PC-9 (cell line): ENCODE measurements around the gene C1orf52. TPM values are rescaled to one million over a fixed set of nuclear protein-coding genes. Genes with fewer than 3 reads are reported as not detected.

Experiments used
- BruUV-seq: library from RNA; stranded (reverse); fragments of 400-500 nt; replicated peaks from 2 replicates; lab custom pipeline; 2021; lab: Mats Ljungman, UMichigan
- CTCF ChIA-PET: fragments of 300-600 bp; sonication (Branson Sonifier 250); formaldehyde crosslinking; loops from one replicate; lab custom pipeline; 2022; ENCODE audit warnings: antibody characterized with exemption; lab: Charles Lee
- POLR2A ChIA-PET: fragments of 300-600 bp; sonication (Branson Sonifier 250); formaldehyde crosslinking; loops from one replicate; lab custom pipeline; 2022; ENCODE audit warnings: antibody characterized with exemption; ENCODE audit not compliant: unreplicated experiment; lab: Charles Lee
- DNase-seq, 2 experiments: peaks; one replicate each; pipeline versions ENCODE4 v3.0.0 to v3.0.0-alpha.2; 2015 to 2022; ENCODE audit warnings: mixed read lengths in 1 of 2
- H2AFZ ChIP-seq: fragments of 200-600 bp; sonication (generic); 2 replicates; pipeline ENCODE4 v1.8.1; 2017; ENCODE audit warnings: antibody characterized with exemption
- H3F3A ChIP-seq: fragments of 200-600 bp; sonication (generic); 2 replicates; pipeline ENCODE4 v1.8.1; 2017; ENCODE audit warnings: antibody characterized with exemption, mild to moderate bottlenecking, low read depth; ENCODE audit not compliant: insufficient read depth
- H3K27ac ChIP-seq: fragments of 200-600 bp; sonication (generic); 2 replicates; pipeline ENCODE4 v1.6.1; 2016; ENCODE audit warnings: mixed run types
- H3K27me3 ChIP-seq: fragments of 200-600 bp; sonication (generic); 2 replicates; pipeline ENCODE4 v1.6.1; 2016; ENCODE audit warnings: low read depth, mixed run types; ENCODE audit not compliant: insufficient read depth
- H3K36me3 ChIP-seq: fragments of 200-600 bp; sonication (generic); 2 replicates; pipeline ENCODE4 v1.6.1; 2016; ENCODE audit warnings: low read depth, mixed run types
- H3K4me1 ChIP-seq: fragments of 200-600 bp; sonication (generic); replicated peaks from 2 replicates; pipeline ENCODE4 v1.6.1; 2016; ENCODE audit warnings: mixed run types; ENCODE audit not compliant: insufficient read depth
- H3K4me2 ChIP-seq: fragments of 200-600 bp; sonication (generic); 2 replicates; pipeline ENCODE4 v1.6.1; 2017; ENCODE audit warnings: mixed run types
- H3K4me3 ChIP-seq: fragments of 200-600 bp; sonication (generic); 2 replicates; pipeline ENCODE4 v1.6.1; 2016; ENCODE audit warnings: mixed run types
- H3K79me2 ChIP-seq: fragments of 200-600 bp; sonication (generic); 2 replicates; pipeline ENCODE4 v1.6.1; 2017; ENCODE audit warnings: low read depth, mixed run types
- H3K9me2 ChIP-seq: fragments of 200-600 bp; sonication (generic); 2 replicates; pipeline ENCODE4 v1.8.1; 2017; ENCODE audit warnings: mild to moderate bottlenecking; ENCODE audit not compliant: insufficient read depth
- H3K9me3 ChIP-seq: fragments of 200-600 bp; sonication (generic); 2 replicates; pipeline ENCODE4 v1.8.1; 2016; ENCODE audit warnings: low read depth; ENCODE audit not compliant: insufficient read depth
- H4K20me1 ChIP-seq: fragments of 200-600 bp; sonication (generic); 2 replicates; pipeline ENCODE4 v1.8.1; 2017; ENCODE audit not compliant: insufficient read depth
- EZH2 ChIP-seq: fragments of 200-600 bp; sonication (generic); IDR thresholded peaks from 2 replicates; pipeline ENCODE4 v1.8.0; 2017; ENCODE audit warnings: antibody characterized with exemption, low read depth
- intact Hi-C: fragments of 100-400 bp; cut with micrococcal nuclease; formaldehyde crosslinking; loops from one replicate; pipeline ENCODE4 v1.10.0; 2022; ENCODE audit not compliant: unreplicated experiment
- total RNA-seq: library from RNA; stranded (reverse); gene quantifications from 2 replicates; pipeline ENCODE4 v1.2.3, GENCODE V29; 2021
- TF ChIP-seq, protein P1 (sequence below): fragments of 200-600 bp; sonication (generic); conservative IDR thresholded peaks from 2 replicates; pipeline ENCODE4 v1.6.1; 2017; ENCODE audit warnings: mixed run types, antibody characterized with exemption, mild to moderate bottlenecking, moderate library complexity

C1orf52 gene
- total RNA-seq, 1 experiment from 2014 or later = 20.7 TPM

GRCh38 chr1:85219853-85220610, 39.4 kb downstream of the C1orf52 start:
- H3K4me1 ChIP-seq = peaks cover 28% of the 10 kb centered on the region
- POLR2A ChIA-PET = interaction anchor here (0.6 kb wide), 1 partner anchor 491 kb away, joined by 5 read pairs; no protein-coding TSS in a partner anchor
- no peaks in the 10 kb centered on the region for H4K20me1 ChIP-seq
- H3K4me3 ChIP-seq = no peak overlapping the region
- peaks cover 6% of the 10 kb centered on the region; the same call in 1 of the 2 replicates for H3K9me3 ChIP-seq
- H3K4me2 ChIP-seq = no peak overlapping the region
- H2AFZ ChIP-seq = no peak overlapping the region
- intact Hi-C loops = no loop called here
- no TSS peak for BruUV-seq
- H3K79me2 ChIP-seq = no peaks in the 10 kb centered on the region
- H3F3A ChIP-seq = peaks cover 20% of the 10 kb centered on the region
- H3K36me3 ChIP-seq = no peaks in the 10 kb centered on the region
- no peaks in the 10 kb centered on the region for H3K27me3 ChIP-seq
- CTCF ChIA-PET = no interaction called here
- TF ChIP-seq EZH2 = no peak
- TF ChIP-seq, protein P1, sequence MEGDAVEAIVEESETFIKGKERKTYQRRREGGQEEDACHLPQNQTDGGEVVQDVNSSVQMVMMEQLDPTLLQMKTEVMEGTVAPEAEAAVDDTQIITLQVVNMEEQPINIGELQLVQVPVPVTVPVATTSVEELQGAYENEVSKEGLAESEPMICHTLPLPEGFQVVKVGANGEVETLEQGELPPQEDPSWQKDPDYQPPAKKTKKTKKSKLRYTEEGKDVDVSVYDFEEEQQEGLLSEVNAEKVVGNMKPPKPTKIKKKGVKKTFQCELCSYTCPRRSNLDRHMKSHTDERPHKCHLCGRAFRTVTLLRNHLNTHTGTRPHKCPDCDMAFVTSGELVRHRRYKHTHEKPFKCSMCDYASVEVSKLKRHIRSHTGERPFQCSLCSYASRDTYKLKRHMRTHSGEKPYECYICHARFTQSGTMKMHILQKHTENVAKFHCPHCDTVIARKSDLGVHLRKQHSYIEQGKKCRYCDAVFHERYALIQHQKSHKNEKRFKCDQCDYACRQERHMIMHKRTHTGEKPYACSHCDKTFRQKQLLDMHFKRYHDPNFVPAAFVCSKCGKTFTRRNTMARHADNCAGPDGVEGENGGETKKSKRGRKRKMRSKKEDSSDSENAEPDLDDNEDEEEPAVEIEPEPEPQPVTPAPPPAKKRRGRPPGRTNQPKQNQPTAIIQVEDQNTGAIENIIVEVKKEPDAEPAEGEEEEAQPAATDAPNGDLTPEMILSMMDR = no peak
- no peak for DNase-seq
- no peaks in the 10 kb centered on the region for H3K9me2 ChIP-seq
- no peak overlapping the region for H3K27ac ChIP-seq

- no peak for TF ChIP-seq EZH2
- TF ChIP-seq, protein P1 = no peak
- Histone ChIP-seq H3K79me2 (no peaks in the 10 kb centered on the region), H3K27ac (no peak overlapping the region), H3K9me3 (peaks cover 6% of the 10 kb centered on the region; the same call in 1 of the 2 replicates), H3K9me2 (no peaks in the 10 kb centered on the region), H3K4me1 (peaks cover 18% of the 10 kb centered on the region), H3K27me3 (no peaks in the 10 kb centered on the region), H3K36me3 (no peaks in the 10 kb centered on the region), H2AFZ (no peak overlapping the region), H3K4me2 (no peak overlapping the region), H3K4me3 (no peak overlapping the region), H4K20me1 (no peaks in the 10 kb centered on the region), H3F3A (peaks cover 9% of the 10 kb centered on the region; the same call in 1 of the 2 replicates)
- POLR2A ChIA-PET = no interaction called here
- BruUV-seq = no TSS peak
- CTCF ChIA-PET = interaction anchor here (0.6 kb wide), 1 partner anchor 932 kb away, joined by 3 read pairs; no protein-coding TSS in a partner anchor
- no peak for DNase-seq
- intact Hi-C loops = no loop called here
Measured at GRCh38 chr1:85216697-85217096, 42.8 kb downstream of the C1orf52 start.

- Histone ChIP-seq H3K79me2 (no peaks in the 10 kb centered on the region), H3F3A (peaks cover 9% of the 10 kb centered on the region; the same call in 1 of the 2 replicates), H2AFZ (peak overlapping the region; percentile 11; the same call in 1 of the 2 replicates), H3K36me3 (no peaks in the 10 kb centered on the region), H3K4me2 (peak overlapping the region; percentile 36), H4K20me1 (no peaks in the 10 kb centered on the region), H3K4me3 (no peak overlapping the region), H3K27me3 (no peaks in the 10 kb centered on the region), H3K9me3 (peaks cover 6% of the 10 kb centered on the region; the same call in 1 of the 2 replicates), H3K9me2 (no peaks in the 10 kb centered on the region), H3K27ac (peak overlapping the region; percentile 13; the same call in 1 of the 2 replicates), H3K4me1 (peaks cover 18% of the 10 kb centered on the region)
- CTCF ChIA-PET = no interaction called here
- POLR2A ChIA-PET = no interaction called here
- peak in 1 of 2 experiments; percentile 75 for DNase-seq
- TF ChIP-seq, protein P1 = no peak
- TF ChIP-seq EZH2 = no peak
- intact Hi-C loops = no loop called here
- no TSS peak for BruUV-seq
Measured at GRCh38 chr1:85214654-85215053, 44.8 kb downstream of the C1orf52 start.
